OCI-LY1 (cell line): ENCODE results near the gene SUN2.

Experiments used
- H2AFZ ChIP-seq: fragments of 200-600 bp; sonication (generic), shearing (Covaris generic); 2 replicates; pipeline ENCODE4 v1.6.0; 2014; ENCODE audit warnings: antibody characterized with exemption, mild to moderate bottlenecking, low read length
- H3F3A ChIP-seq: fragments of 200-600 bp; sonication (generic), shearing (Covaris generic); 2 replicates; pipeline ENCODE4 v1.6.0; 2014; ENCODE audit warnings: mild to moderate bottlenecking, antibody characterized with exemption, low read length, moderate library complexity; ENCODE audit not compliant: insufficient read depth
- H3K27ac ChIP-seq: fragments of 200-600 bp; sonication (generic); 2 replicates; pipeline ENCODE4 v1.5.1; 2014; ENCODE audit warnings: low read length, mixed run types, mild to moderate bottlenecking, low read depth; ENCODE audit not compliant: poor library complexity, severe bottlenecking
- H3K27me3 ChIP-seq: fragments of 200-600 bp; sonication (generic); 2 replicates; pipeline ENCODE4 v1.6.0; 2014; ENCODE audit warnings: antibody characterized with exemption, mild to moderate bottlenecking, low read length, moderate library complexity; ENCODE audit not compliant: insufficient read depth
- H3K36me3 ChIP-seq: fragments of 200-600 bp; sonication (generic); 2 replicates; pipeline ENCODE4 v1.6.1; 2014; ENCODE audit warnings: mild to moderate bottlenecking, antibody characterized with exemption, low read length, moderate library complexity, mixed read lengths; ENCODE audit not compliant: insufficient read depth
- H3K4me1 ChIP-seq: fragments of 200-600 bp; sonication (generic); 2 replicates; pipeline ENCODE4 v1.5.1; 2014; ENCODE audit warnings: mild to moderate bottlenecking, low read length, moderate library complexity; ENCODE audit not compliant: insufficient read depth, severe bottlenecking
- H3K4me2 ChIP-seq: fragments of 200-600 bp; sonication (generic), shearing (Covaris generic); 2 replicates; pipeline ENCODE4 v1.6.1; 2014; ENCODE audit warnings: low read length
- H3K4me3 ChIP-seq: fragments of 200-600 bp; sonication (generic); 2 replicates; pipeline ENCODE4 v1.5.1; 2014; ENCODE audit warnings: low read length, low read depth, mild to moderate bottlenecking, mixed read lengths; ENCODE audit not compliant: poor library complexity, severe bottlenecking
- H3K79me2 ChIP-seq: fragments of 200-600 bp; shearing (Covaris generic); 2 replicates; pipeline ENCODE4 v1.6.1; 2016; ENCODE audit warnings: mixed run types, low read length, mixed read lengths; ENCODE audit not compliant: insufficient read depth
- H3K9ac ChIP-seq: fragments of 200-600 bp; sonication (generic), shearing (Covaris generic); 2 replicates; pipeline ENCODE4 v1.6.1; 2014; ENCODE audit warnings: mild to moderate bottlenecking, low read length, mixed read lengths
- H3K9me2 ChIP-seq: fragments of 200-600 bp; sonication (generic), shearing (Covaris generic); 2 replicates; pipeline ENCODE4 v1.6.1; 2014; ENCODE audit warnings: low read depth, mild to moderate bottlenecking, low read length, mixed read lengths
- H3K9me3 ChIP-seq: fragments of 200-600 bp; shearing (Covaris generic); 2 replicates; pipeline ENCODE4 v1.6.1; 2014; ENCODE audit warnings: low read length, mixed read lengths
- H4K20me1 ChIP-seq: fragments of 200-600 bp; sonication (generic), shearing (Covaris generic); 2 replicates; pipeline ENCODE4 v1.6.0; 2016; ENCODE audit warnings: mild to moderate bottlenecking, low read length; ENCODE audit not compliant: insufficient read depth
- EZH2 ChIP-seq: fragments of 200-600 bp; sonication (generic), shearing (Covaris generic); IDR thresholded peaks from 2 replicates; pipeline ENCODE4 v1.8.0; 2017; ENCODE audit warnings: borderline replicate concordance, mixed run types, mild to moderate bottlenecking, antibody characterized with exemption, low read length, moderate library complexity, mixed read lengths
- TF ChIP-seq, protein P1 (sequence below): fragments of 200-600 bp; sonication (generic), shearing (Covaris generic); IDR thresholded peaks from 2 replicates; pipeline ENCODE4 v1.5.1; 2017; ENCODE audit warnings: mild to moderate bottlenecking, antibody characterized with exemption, low read length, moderate library complexity, mixed read lengths

The SUN2 gene

DNA sequence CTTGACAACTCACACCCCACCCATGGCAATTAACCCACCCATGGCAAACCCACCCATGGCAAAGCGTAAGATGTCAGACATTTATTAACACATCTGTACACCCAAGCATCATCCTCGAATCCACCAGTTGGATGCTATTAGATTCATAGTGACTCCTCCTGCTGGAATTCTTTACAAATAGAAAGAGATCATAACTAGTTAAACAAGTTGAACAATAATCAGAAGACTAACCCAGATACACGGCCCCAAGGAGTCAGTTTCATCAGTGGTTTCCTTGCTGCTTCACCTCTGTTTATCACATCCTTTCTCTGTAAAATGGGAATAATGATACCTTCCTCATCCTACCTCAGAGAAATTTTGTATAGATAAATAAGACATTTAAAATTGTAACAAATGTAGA is 44.9 kb downstream of the SUN2 start:
- Histone ChIP-seq H3K79me2 (peaks cover 72% of the 10 kb centered on the region), H3K9me2 (no peaks in the 10 kb centered on the region), H3K4me3 (no peak overlapping the region), H3K9ac (no peak overlapping the region), H2AFZ (no peak overlapping the region), H3K4me1 (peaks cover 33% of the 10 kb centered on the region), H4K20me1 (0 out of 2 replicates have a peak, but pooled peaks cover 5% of the 10 kb centered on the region), H3K27me3 (no peaks in the 10 kb centered on the region), H3K4me2 (no peak overlapping the region), H3K36me3 (peaks cover 37% of the 10 kb centered on the region; the same call in 1 of the 2 replicates), H3K27ac (no peak overlapping the region), H3F3A (no peaks in the 10 kb centered on the region), H3K9me3 (no peaks in the 10 kb centered on the region)
- TF ChIP-seq, protein P1, sequence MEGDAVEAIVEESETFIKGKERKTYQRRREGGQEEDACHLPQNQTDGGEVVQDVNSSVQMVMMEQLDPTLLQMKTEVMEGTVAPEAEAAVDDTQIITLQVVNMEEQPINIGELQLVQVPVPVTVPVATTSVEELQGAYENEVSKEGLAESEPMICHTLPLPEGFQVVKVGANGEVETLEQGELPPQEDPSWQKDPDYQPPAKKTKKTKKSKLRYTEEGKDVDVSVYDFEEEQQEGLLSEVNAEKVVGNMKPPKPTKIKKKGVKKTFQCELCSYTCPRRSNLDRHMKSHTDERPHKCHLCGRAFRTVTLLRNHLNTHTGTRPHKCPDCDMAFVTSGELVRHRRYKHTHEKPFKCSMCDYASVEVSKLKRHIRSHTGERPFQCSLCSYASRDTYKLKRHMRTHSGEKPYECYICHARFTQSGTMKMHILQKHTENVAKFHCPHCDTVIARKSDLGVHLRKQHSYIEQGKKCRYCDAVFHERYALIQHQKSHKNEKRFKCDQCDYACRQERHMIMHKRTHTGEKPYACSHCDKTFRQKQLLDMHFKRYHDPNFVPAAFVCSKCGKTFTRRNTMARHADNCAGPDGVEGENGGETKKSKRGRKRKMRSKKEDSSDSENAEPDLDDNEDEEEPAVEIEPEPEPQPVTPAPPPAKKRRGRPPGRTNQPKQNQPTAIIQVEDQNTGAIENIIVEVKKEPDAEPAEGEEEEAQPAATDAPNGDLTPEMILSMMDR: no peak

DNA sequence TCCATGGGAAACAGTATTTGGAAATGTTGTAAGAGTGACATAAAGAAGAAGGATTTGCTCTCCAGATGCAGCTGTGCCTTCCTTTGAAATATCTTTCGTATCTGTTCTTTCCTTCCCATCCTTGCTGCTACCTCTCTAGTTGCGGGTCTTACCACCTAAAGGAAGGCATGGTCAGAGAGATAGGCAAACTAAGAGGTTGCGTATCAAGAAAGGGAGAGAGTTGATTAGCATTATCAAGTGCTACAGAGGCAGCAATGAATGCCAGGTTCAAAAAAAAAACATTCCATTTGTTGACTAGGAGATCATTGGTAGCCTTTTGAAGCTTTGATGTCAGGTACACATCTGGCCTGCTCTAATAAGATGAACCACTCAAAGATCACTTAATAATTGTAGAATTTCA is 45.4 kb downstream of the SUN2 start:
- TF ChIP-seq EZH2: no peak
- TF ChIP-seq, protein P1: no peak
- no peaks in the 10 kb centered on the region for H3F3A ChIP-seq
- no peak overlapping the region for H3K27ac ChIP-seq
- H3K9me3 ChIP-seq: no peaks in the 10 kb centered on the region
- no peak overlapping the region for H3K4me3 ChIP-seq
- H3K27me3 ChIP-seq: no peaks in the 10 kb centered on the region
- no peak overlapping the region for H2AFZ ChIP-seq
- H4K20me1 ChIP-seq: 0 out of 2 replicates have a peak, but pooled peaks cover 5% of the 10 kb centered on the region
- peaks cover 35% of the 10 kb centered on the region; the same call in 1 of the 2 replicates for H3K36me3 ChIP-seq
- no peak overlapping the region for H3K4me2 ChIP-seq
- H3K9ac ChIP-seq: no peak overlapping the region
- H3K4me1 ChIP-seq: peaks cover 33% of the 10 kb centered on the region
- H3K79me2 ChIP-seq: peaks cover 72% of the 10 kb centered on the region
- H3K9me2 ChIP-seq: no peaks in the 10 kb centered on the region

DNA sequence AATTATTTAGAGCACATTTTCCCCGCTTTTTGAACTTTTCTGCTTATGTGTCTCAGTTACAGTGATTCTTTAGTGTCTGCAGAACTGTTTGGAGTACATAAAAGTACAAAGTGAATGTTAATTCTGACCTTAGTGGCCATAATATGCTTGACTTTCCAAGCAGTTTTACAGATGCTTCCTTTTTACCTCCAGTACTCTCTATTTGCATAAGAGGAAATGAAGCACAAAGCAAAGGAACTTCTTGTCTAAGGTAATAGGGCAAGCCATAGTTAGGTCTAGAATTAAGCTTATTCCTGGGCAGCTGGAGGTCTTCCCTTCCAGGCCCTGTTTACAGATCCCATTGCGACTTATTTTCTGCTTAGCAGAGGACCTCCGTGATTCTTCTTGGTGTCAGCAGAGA is 46.5 kb downstream of the SUN2 start:
- peak overlapping the region; percentile 39; the same call in 1 of the 2 replicates for H3K4me2 ChIP-seq
- H2AFZ ChIP-seq: no peak overlapping the region
- no peak overlapping the region for H3K4me3 ChIP-seq
- H3K27ac ChIP-seq: no peak overlapping the region
- H3K79me2 ChIP-seq: peaks cover 69% of the 10 kb centered on the region
- no peaks in the 10 kb centered on the region for H3K27me3 ChIP-seq
- H3K9ac ChIP-seq: no peak overlapping the region
- H3K36me3 ChIP-seq: peaks cover 28% of the 10 kb centered on the region; the same call in 1 of the 2 replicates
- no peak for TF ChIP-seq EZH2
- TF ChIP-seq, protein P1: no peak
- H4K20me1 ChIP-seq: 0 out of 2 replicates have a peak, but pooled peaks cover 5% of the 10 kb centered on the region
- no peaks in the 10 kb centered on the region for H3K9me2 ChIP-seq
- no peaks in the 10 kb centered on the region for H3K9me3 ChIP-seq
- peaks cover 42% of the 10 kb centered on the region for H3K4me1 ChIP-seq
- H3F3A ChIP-seq: no peaks in the 10 kb centered on the region
